ENCODE results near the gene TENM3. TPM values are rescaled to one million over a fixed set of nuclear protein-coding genes. Genes with fewer than 3 reads are reported as not detected.

Gene TENM3
- polyA plus RNA-seq, 1 of the 3 experiments (the other 2 are of a cell fraction) = 10.4 TPM

DNA sequence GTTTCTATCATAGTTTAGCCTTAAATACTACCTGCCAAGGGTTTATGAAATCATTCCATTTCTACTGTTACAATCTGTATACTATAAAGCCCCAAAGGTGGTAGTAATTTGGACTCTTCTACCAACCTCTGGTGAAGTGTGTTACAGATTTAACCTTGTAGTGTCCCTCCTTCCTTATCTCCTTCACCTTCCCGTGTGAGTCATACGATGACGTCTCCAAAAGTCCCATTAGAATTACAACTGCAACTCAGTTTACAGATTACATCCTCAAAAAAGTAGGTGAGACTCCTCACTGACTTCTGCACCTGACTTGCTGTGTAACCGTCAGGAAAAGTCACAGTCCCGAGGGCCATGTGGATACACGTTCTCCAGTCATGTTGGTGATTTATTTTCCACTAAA lies 455.0 kb downstream of the TENM3 start:
- H3K79me2 ChIP-seq (ENCODE audit: insufficient read depth) = no peaks in the 10 kb centered on the region
- H3K27me3 ChIP-seq (ENCODE audit: insufficient read depth) = no peaks in the 10 kb centered on the region
- H3K9me2 ChIP-seq = no peaks in the 10 kb centered on the region
- no peaks in the 10 kb centered on the region for H3K9me3 ChIP-seq
- no peak for DNase-seq
- no peaks in the 10 kb centered on the region for H3K4me1 ChIP-seq (ENCODE audit: control insufficient read depth in 1 of 2, insufficient read depth in 2 of 2, low read depth in 1 of 2, low read length in 1 of 2)
- H3K27ac ChIP-seq (ENCODE audit: low read depth in 2 of 2, low read length in 1 of 2) = no peak overlapping the region
- 86% methylated on average over 6 of the region's 6 CpGs for WGBS (ENCODE audit: low lambda C conversion rate)
- ChIA-PET CTCF (no interaction called here), POLR2A (no interaction called here)
- H3K36me3 ChIP-seq (replicated peaks in 1 of 2; ENCODE audit: control insufficient read depth in 1 of 2, insufficient read depth in 2 of 2, low read length in 1 of 2) = peaks cover 0 to 2% of the 10 kb centered on the region in 2 experiments
- TF ChIP-seq SMC3 (IDR thresholded peaks at IDR 0.05; ENCODE audit: low read depth, low read length) = no peak
- no peak for TF ChIP-seq RCOR1 (IDR thresholded peaks at IDR 0.05; ENCODE audit: low read length)
- TF ChIP-seq FOXM1 (IDR thresholded peaks at IDR 0.05; ENCODE audit: low read depth) = no peak
- no peak overlapping the region for H3K4me2 ChIP-seq
- no peak overlapping the region for H3K9ac ChIP-seq
- peaks cover 5% of the 10 kb centered on the region for H3F3A ChIP-seq (replicated peaks; ENCODE audit: insufficient read depth)
- no peak overlapping the region for H2AFZ ChIP-seq (ENCODE audit: low read depth)
- no peaks in the 10 kb centered on the region for H4K20me1 ChIP-seq (ENCODE audit: insufficient read depth)
- no peak overlapping the region for H3K4me3 ChIP-seq (ENCODE audit: low read depth in 2 of 2, low read length in 1 of 2)

- H3F3A ChIP-seq (replicated peaks; ENCODE audit: insufficient read depth) = peaks cover 5% of the 10 kb centered on the region
- H3K4me1 ChIP-seq (ENCODE audit: control insufficient read depth in 1 of 2, insufficient read depth in 2 of 2, low read depth in 1 of 2, low read length in 1 of 2) = peaks cover 0 to 3% of the 10 kb centered on the region in 2 experiments; a peak in 2 of 4 replicates
- H3K4me3 ChIP-seq (ENCODE audit: low read depth in 2 of 2, low read length in 1 of 2) = no peak overlapping the region
- ChIA-PET CTCF (no interaction called here), POLR2A (no interaction called here)
- DNase-seq = no peak
- no peaks in the 10 kb centered on the region for H3K9me2 ChIP-seq
- H2AFZ ChIP-seq (ENCODE audit: low read depth) = no peak overlapping the region
- H3K36me3 ChIP-seq (replicated peaks in 1 of 2; ENCODE audit: control insufficient read depth in 1 of 2, insufficient read depth in 2 of 2, low read length in 1 of 2) = peaks cover 0 to 2% of the 10 kb centered on the region in 2 experiments
- H3K9ac ChIP-seq = no peak overlapping the region
- H3K27ac ChIP-seq (ENCODE audit: low read depth in 2 of 2, low read length in 1 of 2) = no peak overlapping the region
- TF ChIP-seq SIN3A (IDR thresholded peaks at IDR 0.05; ENCODE audit: borderline replicate concordance, low read depth, low read length) = no peak
- no peak for TF ChIP-seq TCF12 (IDR thresholded peaks at IDR 0.05)
- no peak for TF ChIP-seq NFIC (IDR thresholded peaks at IDR 0.05; ENCODE audit: borderline replicate concordance)
- TF ChIP-seq TEAD4 (IDR thresholded peaks at IDR 0.05; ENCODE audit: borderline replicate concordance, insufficient read depth) = no peak
- TF ChIP-seq POLR2AphosphoS5 (IDR thresholded peaks at IDR 0.05; ENCODE audit: low read depth, low read length) = no peak
- TF ChIP-seq MEF2A (IDR thresholded peaks at IDR 0.05; ENCODE audit: borderline replicate concordance, low read depth) = no peak
- TF ChIP-seq SMC3 (IDR thresholded peaks at IDR 0.05; ENCODE audit: low read depth, low read length) = no peak
- no peak for TF ChIP-seq YY1 (IDR thresholded peaks at IDR 0.05; ENCODE audit: low read depth)
- TF ChIP-seq, protein P1, sequence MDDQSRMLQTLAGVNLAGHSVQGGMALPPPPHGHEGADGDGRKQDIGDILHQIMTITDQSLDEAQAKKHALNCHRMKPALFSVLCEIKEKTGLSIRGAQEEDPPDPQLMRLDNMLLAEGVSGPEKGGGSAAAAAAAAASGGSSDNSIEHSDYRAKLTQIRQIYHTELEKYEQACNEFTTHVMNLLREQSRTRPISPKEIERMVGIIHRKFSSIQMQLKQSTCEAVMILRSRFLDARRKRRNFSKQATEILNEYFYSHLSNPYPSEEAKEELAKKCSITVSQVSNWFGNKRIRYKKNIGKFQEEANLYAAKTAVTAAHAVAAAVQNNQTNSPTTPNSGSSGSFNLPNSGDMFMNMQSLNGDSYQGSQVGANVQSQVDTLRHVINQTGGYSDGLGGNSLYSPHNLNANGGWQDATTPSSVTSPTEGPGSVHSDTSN (IDR thresholded peaks at IDR 0.05) = no peak
- TF ChIP-seq ZBTB33 (IDR thresholded peaks at IDR 0.05; ENCODE audit: borderline replicate concordance, low read depth) = no peak
- TF ChIP-seq MAX (IDR thresholded peaks at IDR 0.05; ENCODE audit: low read depth) = no peak
- no peak for TF ChIP-seq USF2 (IDR thresholded peaks at IDR 0.05; ENCODE audit: borderline replicate concordance, low read depth, low read length)
- TF ChIP-seq RAD21 (IDR thresholded peaks at IDR 0.05; ENCODE audit: low read length) = no peak
- no peak for TF ChIP-seq RCOR1 (IDR thresholded peaks at IDR 0.05; ENCODE audit: low read length)
- WGBS (ENCODE audit: low lambda C conversion rate) = 83% methylated on average over 3 of the region's 3 CpGs
- no peak overlapping the region for H3K4me2 ChIP-seq
- H3K27me3 ChIP-seq (ENCODE audit: insufficient read depth) = no peaks in the 10 kb centered on the region
- H3K9me3 ChIP-seq = no peaks in the 10 kb centered on the region
- no peaks in the 10 kb centered on the region for H4K20me1 ChIP-seq (ENCODE audit: insufficient read depth)
- H3K79me2 ChIP-seq (ENCODE audit: insufficient read depth) = no peaks in the 10 kb centered on the region
Observed at GRCh38 chr4:182699201-182699600, 456.0 kb downstream of the TENM3 start.
